ENCODE measurements around the gene CCNE1.
"Not testable (repeated sequence)": the region's sequence is repeated elsewhere in the genome, so short reads cannot be mapped to it uniquely, and the experiment has no call there.

Gene CCNE1

GRCh38 chr19:29815231-29815630 is 3.4 kb downstream of the CCNE1 start:
- no peak for DNase-seq (ENCODE audit: low read depth)

GRCh38 chr19:29817316-29817715 is 5.5 kb downstream of the CCNE1 start:
- DNase-seq (ENCODE audit: low read depth), result no peak

DNA sequence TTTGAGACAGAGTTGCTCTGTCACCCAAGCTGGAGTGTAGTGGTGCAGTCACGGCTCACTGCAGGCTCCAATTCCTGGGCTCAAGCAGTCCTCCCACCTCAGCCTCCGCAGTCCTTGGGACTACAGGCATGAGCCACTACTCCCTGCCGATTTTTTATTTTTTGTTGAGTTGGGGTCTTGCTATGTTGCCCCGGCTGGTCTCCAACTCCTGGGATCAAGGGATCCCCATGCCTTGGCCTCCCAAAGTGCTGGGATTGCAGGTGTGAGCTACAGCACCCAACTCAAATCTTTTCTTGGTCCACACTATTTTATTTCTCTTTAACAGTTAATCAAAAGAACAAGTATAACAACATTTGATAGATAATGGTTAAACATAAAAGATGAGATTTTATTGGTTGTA is 7.5 kb downstream of the CCNE1 start:
- DNase-seq (ENCODE audit: low read depth), result no peak

DNA sequence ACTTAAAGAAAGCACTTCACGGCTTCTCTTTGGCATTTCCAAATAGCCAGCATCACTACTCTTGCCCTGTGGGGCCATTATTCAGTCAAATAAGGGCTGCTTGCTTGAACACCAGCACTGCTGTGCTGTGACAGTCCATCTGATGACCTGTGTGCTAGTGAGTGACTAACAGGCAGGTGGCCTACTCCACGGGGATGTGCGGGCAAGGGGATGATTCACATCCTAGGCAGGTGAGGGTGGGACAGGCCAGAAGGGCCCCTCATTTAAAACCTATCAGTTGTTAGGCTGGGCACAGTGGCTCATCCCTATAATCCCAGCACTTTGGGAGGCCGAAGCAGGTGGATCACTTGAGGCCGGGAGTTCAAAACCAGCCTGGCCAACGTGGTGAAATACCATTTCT is 8.2 kb downstream of the CCNE1 start:
- DNase-seq (ENCODE audit: low read depth), result no peak

DNA sequence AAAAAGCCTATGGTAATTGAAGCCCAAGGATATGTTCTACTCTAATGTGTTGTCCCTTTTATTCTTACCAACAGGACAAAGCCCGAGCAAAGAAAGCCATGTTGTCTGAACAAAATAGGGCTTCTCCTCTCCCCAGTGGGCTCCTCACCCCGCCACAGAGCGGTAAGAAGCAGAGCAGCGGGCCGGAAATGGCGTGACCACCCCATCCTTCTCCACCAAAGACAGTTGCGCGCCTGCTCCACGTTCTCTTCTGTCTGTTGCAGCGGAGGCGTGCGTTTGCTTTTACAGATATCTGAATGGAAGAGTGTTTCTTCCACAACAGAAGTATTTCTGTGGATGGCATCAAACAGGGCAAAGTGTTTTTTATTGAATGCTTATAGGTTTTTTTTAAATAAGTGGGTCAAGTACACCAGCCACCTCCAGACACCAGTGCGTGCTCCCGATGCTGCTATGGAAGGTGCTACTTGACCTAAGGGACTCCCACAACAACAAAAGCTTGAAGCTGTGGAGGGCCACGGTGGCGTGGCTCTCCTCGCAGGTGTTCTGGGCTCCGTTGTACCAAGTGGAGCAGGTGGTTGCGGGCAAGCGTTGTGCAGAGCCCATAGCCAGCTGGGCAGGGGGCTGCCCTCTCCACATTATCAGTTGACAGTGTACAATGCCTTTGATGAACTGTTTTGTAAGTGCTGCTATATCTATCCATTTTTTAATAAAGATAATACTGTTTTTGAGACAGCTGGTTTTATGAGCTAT is 12.0 kb downstream of the CCNE1 start:
- DNase-seq (ENCODE audit: low read depth), result no peak

GRCh38 chr19:29825263-29825662 is 13.5 kb downstream of the CCNE1 start:
- not testable (repeated sequence) for DNase-seq (ENCODE audit: low read depth)

- no peak for DNase-seq (ENCODE audit: low read depth)
Observed at GRCh38 chr19:29831041-29831548, 19.3 kb downstream of the CCNE1 start.

GRCh38 chr19:29831686-29832085 is 19.9 kb downstream of the CCNE1 start:
- no peak for DNase-seq (ENCODE audit: low read depth)

DNA sequence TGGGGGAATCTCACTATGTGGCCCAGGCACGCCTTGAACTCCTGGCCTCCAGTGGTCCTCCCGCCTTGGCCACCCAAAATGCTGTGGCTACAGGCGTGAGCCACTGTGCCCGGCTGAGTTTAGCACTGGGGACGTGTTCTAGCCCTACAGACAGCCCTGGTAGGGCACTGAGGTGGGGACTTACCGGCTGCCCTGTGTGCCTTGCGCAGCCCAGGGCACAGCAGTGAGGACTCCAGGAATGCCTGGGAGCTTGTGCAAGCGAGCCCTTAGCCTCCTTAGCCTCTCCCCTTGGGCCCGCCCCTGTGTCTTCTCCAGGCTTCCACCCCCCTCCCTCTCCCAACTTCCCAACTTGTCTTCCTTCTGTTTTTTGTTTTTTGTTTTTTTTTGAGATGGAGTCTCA is 21.0 kb downstream of the CCNE1 start:
- no peak for DNase-seq (ENCODE audit: low read depth)

- no peak for DNase-seq (ENCODE audit: low read depth)
Observed at GRCh38 chr19:29833614-29834261, 21.9 kb downstream of the CCNE1 start.

- DNase-seq (ENCODE audit: low read depth), result no peak
Observed at GRCh38 chr19:29834991-29835846, 23.4 kb downstream of the CCNE1 start.

GRCh38 chr19:29836409-29836825 is 24.6 kb downstream of the CCNE1 start:
- DNase-seq (ENCODE audit: low read depth), result no peak

GRCh38 chr19:29837448-29837981 is 25.7 kb downstream of the CCNE1 start:
- DNase-seq (ENCODE audit: low read depth), result no peak

DNA sequence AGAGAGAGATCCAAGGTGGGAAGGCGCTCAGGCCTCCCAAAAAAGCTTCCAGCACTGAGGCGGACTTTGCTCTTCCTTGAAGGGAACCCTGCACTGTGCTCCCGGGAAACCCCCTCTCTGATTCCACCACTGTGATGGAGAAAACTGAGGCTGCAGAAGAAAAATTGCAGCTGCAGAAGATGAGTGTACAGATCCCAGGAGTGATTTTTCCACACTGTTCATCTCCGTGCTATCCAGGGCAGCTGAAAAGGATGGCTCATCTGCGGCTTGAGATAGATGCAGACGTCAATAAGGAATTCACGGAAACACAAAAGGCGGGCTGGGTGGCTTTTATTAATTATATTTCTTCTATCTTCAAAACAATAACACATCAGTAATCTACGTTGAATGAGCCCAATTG is 26.2 kb downstream of the CCNE1 start:
- DNase-seq (ENCODE audit: low read depth), result no peak

DNA sequence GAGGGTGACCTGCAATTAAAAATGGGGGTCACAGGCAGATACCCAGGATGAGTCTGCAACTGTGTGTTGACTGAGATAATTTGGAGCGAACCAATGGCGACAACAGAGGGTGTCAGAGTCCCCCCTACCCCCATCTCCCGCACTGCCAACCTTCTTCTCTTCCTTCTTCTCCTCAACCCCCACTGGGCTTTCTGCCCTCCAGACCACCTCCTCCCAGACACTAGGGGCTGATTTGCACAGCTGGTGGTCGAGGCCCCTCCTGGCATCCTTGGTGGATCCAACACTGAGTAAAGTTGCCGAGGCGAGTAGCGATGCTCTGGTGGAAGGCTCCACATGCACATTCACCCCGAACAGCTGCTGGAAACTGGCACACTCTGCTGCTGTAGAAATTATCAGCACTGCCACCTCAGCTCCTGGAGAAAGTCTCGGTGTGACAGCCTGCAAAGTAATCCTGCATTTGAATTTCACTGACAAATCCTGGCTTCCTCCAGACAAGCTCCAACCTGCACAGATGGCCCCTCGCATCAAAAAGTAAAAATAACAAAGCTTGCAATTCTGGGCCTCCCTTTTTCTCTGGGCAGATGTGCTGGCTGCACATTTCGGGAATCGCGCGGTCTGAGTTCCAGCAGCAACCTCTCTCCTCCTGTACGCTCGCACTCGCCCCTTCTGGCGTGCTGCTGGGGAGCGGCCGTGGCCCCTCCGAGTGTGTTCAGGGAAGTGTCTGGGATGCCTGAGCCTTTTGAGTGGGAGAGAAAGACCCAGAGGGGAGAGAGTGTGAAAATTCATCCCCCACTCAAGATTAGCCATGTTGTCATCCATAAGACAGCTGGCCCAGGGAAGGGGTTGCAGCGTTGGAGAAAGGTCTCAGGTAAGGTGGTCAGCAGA is 28.5 kb downstream of the CCNE1 start:
- DNase-seq (ENCODE audit: low read depth), result no peak

- DNase-seq (ENCODE audit: low read depth), result no peak
Observed at GRCh38 chr19:29841209-29841558, 29.4 kb downstream of the CCNE1 start.

DNA sequence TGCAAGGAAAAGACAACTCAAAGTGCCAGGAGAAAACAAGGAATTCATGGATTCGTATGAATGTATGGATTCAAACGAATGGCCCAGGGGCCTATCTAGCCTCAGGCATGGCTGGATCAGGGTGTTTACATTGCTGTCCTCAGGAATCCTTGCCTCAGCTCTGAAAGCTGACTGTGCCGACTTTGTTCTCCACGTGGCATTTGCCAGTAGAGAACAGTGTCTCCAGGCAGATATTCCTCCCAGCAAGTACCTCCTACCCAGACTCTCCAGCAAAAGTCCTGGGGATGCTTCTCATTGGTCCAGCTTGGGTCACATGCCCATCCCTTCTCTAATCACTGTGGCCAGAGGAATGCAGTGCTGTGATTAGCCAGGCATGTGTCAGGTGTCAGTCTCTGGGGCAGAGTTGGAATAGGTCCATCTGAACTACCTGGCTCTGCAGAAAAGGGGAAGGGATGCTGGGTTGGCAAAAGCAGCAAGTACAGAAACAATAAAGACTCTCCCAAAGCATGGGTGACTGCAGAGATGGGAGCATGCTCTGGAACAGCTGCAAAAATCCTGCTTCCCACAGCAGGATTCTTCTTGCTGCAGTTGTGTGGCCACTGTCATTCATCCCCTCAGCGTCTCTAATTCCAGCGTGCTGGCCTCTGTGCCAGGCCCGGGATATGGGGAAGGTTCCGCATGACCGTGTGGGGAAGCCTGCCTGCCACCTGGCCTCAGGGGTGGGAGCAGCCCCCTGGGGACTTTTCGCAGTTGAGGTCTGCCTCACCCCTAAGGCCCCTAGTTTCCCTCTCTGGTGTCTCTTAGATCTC is 30.0 kb downstream of the CCNE1 start:
- no peak for DNase-seq (ENCODE audit: low read depth)

DNA sequence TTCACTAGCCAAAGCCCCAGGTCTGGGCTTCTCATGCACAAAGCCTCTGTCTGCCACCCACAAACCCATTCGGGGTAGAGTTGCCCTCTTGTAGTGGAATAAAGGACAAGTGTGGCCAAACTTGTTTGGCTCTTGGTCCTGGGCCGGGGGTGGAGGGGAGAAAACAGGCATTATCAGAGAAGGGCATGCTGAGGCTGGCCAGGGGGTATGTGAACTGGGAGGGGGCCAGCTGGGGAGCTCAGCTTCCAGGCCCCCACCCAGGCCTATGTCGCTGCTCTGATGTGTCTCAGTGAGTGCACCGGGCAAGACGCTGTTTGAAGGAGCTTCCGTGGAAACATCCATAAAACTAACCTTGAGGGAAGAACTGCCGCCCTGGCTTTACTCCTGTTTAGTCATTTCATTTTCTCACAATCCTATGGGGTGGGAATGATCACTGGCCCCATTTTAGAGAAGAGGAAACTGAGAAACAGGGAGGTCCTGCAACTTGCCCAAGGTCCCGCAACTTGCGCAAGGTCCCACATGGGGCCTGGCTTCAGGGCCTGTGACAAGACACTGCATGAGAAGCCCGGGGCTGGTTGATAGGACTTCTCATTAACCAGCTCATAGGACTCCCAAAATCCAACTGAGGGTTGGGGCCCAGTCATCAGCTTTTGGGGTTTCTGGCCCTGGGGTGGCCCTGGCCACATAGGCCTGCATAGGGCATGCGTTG is 30.8 kb downstream of the CCNE1 start:
- no peak for DNase-seq (ENCODE audit: low read depth)

DNA sequence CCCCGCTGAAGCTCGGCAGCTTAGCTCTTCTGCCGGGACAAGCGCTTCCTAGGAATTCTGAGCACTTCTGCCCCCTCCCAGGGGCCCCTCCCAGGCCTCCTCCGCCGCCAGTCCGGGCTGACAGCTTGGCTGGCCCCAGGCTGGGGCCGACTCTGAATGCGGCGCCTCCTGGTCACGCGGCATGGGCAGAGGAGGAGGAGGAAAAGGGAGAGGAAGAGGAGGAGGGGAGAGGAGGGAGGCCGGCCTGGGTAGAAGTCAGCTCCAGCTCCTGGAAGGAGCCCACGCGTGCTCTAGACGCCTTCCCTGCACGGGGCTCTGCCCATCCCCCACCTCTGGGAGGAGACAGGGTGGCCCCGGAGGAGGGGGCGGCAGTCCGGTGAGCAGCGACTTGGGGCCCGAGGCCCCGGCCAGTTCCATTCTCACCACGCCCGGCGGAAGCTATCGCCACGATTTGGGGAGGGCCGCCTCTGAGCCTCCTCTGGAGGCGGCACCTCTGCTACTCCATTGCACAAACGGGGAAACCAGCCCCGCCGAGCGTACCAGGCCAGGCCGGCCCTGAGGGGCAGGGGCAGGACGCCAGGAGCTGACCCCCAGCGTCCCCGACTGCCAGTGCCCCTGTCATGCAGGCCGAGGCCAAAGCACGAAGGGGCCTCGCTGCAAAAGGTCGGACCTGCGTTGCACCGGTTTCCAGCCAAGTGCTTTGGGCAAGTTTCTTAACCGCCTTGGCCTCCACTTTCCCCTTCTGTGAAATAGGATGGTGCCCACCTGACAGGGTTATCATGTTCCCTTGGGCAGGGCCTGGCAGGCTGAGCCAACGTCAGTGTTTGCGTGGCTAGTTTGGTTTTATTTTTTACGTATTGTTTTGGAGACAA is 31.6 kb downstream of the CCNE1 start:
- no peak for DNase-seq (ENCODE audit: low read depth)

Measured in HS-27A (cell line).